HEK293 (cell line): Measurements from ENCODE around the gene MARCKSL1.

Source experiments
- CTCF ChIA-PET: fragments of 350-600 bp; formaldehyde crosslinking; extraction: SDS; loops from one replicate; lab custom pipeline; 2021; ENCODE audit warnings: antibody characterized with exemption; lab: Yijun Ruan, JAX
- POLR2A ChIA-PET: fragments of 300-600 bp; formaldehyde crosslinking; extraction: SDS; loops from one replicate; lab custom pipeline; 2020; ENCODE audit warnings: antibody characterized with exemption, inconsistent platforms; lab: Yijun Ruan, JAX
- H3K27ac ChIP-seq: fragments of 200-500 bp; sonication (Bioruptor generic); 2 replicates; pipeline ENCODE4 v1.5.1; 2014; ENCODE audit warnings: low read depth, low read length, control low read depth, inconsistent platforms; ENCODE audit errors: extremely low read depth
- H3K36me3 ChIP-seq, 2 experiments: fragments of 200-500 bp in 1 of 2; sonication (Bioruptor generic) in 1 of 2; 1 replicate in 1 of 2; 2 replicates in 1 of 2; pipeline ENCODE4 v1.5.1; 2014 to 2017; ENCODE audit warnings: inconsistent platforms in 2 of 2, low read length in 2 of 2; ENCODE audit not compliant: control insufficient read depth in 2 of 2, insufficient read depth in 1 of 2
- H3K4me1 ChIP-seq: fragments of 200-500 bp; sonication (Bioruptor generic); 2 replicates; pipeline ENCODE4 v1.5.1; 2014; ENCODE audit warnings: mild to moderate bottlenecking, low read length, inconsistent platforms; ENCODE audit not compliant: control insufficient read depth, insufficient read depth
- H3K4me3 ChIP-seq: 2 replicates; pipeline ENCODE4 v1.5.1; 2011; ENCODE audit warnings: low read depth, mild to moderate bottlenecking, control low read depth, low read length, moderate library complexity
- H3K9me3 ChIP-seq: fragments of 200-500 bp; sonication (Bioruptor generic); 2 replicates; pipeline ENCODE4 v1.5.1; 2014; ENCODE audit warnings: low read depth, low read length, inconsistent platforms; ENCODE audit not compliant: control insufficient read depth, insufficient read depth
- MEIS1 ChIP-seq: sonication (generic); formaldehyde crosslinking; IDR thresholded peaks from 2 replicates; pipeline ENCODE4 v1.8.1; 2022; ENCODE audit warnings: missing genetic modification reagents, mild to moderate bottlenecking, borderline replicate concordance
- TRIM28 ChIP-seq: IDR thresholded peaks from 2 replicates; pipeline ENCODE4 v1.6.1; 2011; ENCODE audit warnings: low read length, control low read depth, borderline replicate concordance
- ZEB2 ChIP-seq: fragments of 450-650 bp; formaldehyde crosslinking; IDR thresholded peaks from 2 replicates; pipeline ENCODE4 v1.5.1; 2016; ENCODE audit warnings: missing biosample characterization, missing genetic modification characterization
- ZFP41 ChIP-seq: fragments of 450-650 bp; formaldehyde crosslinking; IDR thresholded peaks from 2 replicates; pipeline ENCODE4 v1.5.1; 2016; ENCODE audit warnings: missing biosample characterization, missing genetic modification characterization, borderline replicate concordance
- ZNF155 ChIP-seq: fragments of 450-650 bp; formaldehyde crosslinking; IDR thresholded peaks from 2 replicates; pipeline ENCODE4 v1.5.1; 2016; ENCODE audit warnings: missing biosample characterization, missing genetic modification characterization
- ZNF174 ChIP-seq: fragments of 450-650 bp; formaldehyde crosslinking; IDR thresholded peaks from 2 replicates; pipeline ENCODE4 v1.5.0; 2017; ENCODE audit warnings: missing biosample characterization, mild to moderate bottlenecking, missing genetic modification characterization
- ZNF221 ChIP-seq: fragments of 450-650 bp; formaldehyde crosslinking; IDR thresholded peaks from 2 replicates; pipeline ENCODE4 v1.5.1; 2017; ENCODE audit warnings: missing biosample characterization, missing genetic modification characterization, borderline replicate concordance
- ZNF223 ChIP-seq: fragments of 450-650 bp; formaldehyde crosslinking; IDR thresholded peaks from 2 replicates; pipeline ENCODE4 v1.5.1; 2016; ENCODE audit warnings: missing biosample characterization, missing genetic modification characterization
- ZNF404 ChIP-seq: fragments of 450-650 bp; formaldehyde crosslinking; IDR thresholded peaks from 2 replicates; pipeline ENCODE4 v1.5.1; 2017; ENCODE audit warnings: missing biosample characterization, missing genetic modification characterization
- ZNF514 ChIP-seq: fragments of 450-650 bp; formaldehyde crosslinking; IDR thresholded peaks from 2 replicates; pipeline ENCODE4 v1.5.1; 2016; ENCODE audit warnings: missing biosample characterization, missing genetic modification characterization
- ZNF561 ChIP-seq: fragments of 450-650 bp; IDR thresholded peaks from 2 replicates; pipeline ENCODE4 v1.5.1; 2018; ENCODE audit warnings: missing biosample characterization, missing genetic modification characterization, borderline replicate concordance
- ZNF621 ChIP-seq: fragments of 450-650 bp; formaldehyde crosslinking; IDR thresholded peaks from 2 replicates; pipeline ENCODE4 v1.5.1; 2017; ENCODE audit warnings: missing biosample characterization, missing genetic modification characterization
- ZNF660 ChIP-seq: fragments of 450-650 bp; IDR thresholded peaks from 2 replicates; pipeline ENCODE4 v1.5.1; 2018; ENCODE audit warnings: missing biosample characterization, mild to moderate bottlenecking, missing genetic modification characterization
- ZNF677 ChIP-seq: fragments of 450-650 bp; IDR thresholded peaks from 2 replicates; pipeline ENCODE4 v1.5.0; 2018; ENCODE audit warnings: missing biosample characterization, mild to moderate bottlenecking, missing genetic modification characterization, moderate library complexity
- ZNF747 ChIP-seq: fragments of 450-650 bp; formaldehyde crosslinking; IDR thresholded peaks from 2 replicates; pipeline ENCODE4 v1.5.1; 2016; ENCODE audit warnings: missing biosample characterization, missing genetic modification characterization
- TF ChIP-seq, protein P1 (sequence below): fragments of 450-650 bp; formaldehyde crosslinking; IDR thresholded peaks from 2 replicates; pipeline ENCODE4 v1.5.1; 2016; ENCODE audit warnings: missing biosample characterization, missing genetic modification characterization
- TF ChIP-seq, protein P2 (sequence below): fragments of 450-650 bp; formaldehyde crosslinking; IDR thresholded peaks from 2 replicates; pipeline ENCODE4 v1.5.1; 2016; ENCODE audit warnings: missing biosample characterization, missing genetic modification characterization
- TF ChIP-seq, protein P3 (sequence below): fragments of 450-650 bp; formaldehyde crosslinking; IDR thresholded peaks from 2 replicates; pipeline ENCODE4 v1.5.1; 2016; ENCODE audit warnings: missing biosample characterization, missing genetic modification characterization
- TF ChIP-seq, protein P4 (sequence below): fragments of 450-650 bp; formaldehyde crosslinking; IDR thresholded peaks from 2 replicates; pipeline ENCODE4 v1.5.1; 2017; ENCODE audit warnings: missing biosample characterization, missing genetic modification characterization
- TF ChIP-seq, protein P5 (sequence below): fragments of 450-650 bp; formaldehyde crosslinking; IDR thresholded peaks from 2 replicates; pipeline ENCODE4; 2016; ENCODE audit warnings: missing biosample characterization, missing genetic modification characterization

Gene MARCKSL1

DNA sequence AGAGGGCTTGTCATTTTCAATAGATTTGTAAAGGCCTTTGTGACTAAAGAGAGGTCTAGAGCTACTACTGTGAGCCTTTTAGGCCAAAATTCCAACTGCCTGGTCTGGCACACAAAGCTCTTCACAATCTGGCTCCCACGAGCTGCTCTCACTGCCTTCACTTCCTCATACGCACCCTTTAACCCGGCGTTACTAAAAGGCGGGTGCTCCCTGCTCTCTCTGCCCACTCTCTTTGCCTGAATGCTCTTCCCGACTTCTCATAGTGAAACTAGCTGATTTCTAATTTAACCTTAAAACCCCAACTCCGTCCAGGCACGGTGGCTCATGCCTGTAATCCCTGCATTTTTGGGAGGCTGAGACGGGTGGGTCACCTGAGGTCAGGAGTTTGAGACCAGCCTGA, 44.0 kb upstream of the MARCKSL1 start:
- CTCF ChIA-PET: no interaction called here
- Histone ChIP-seq H3K4me3 (no peak overlapping the region), H3K36me3 (peaks cover 38 to 100% of the 10 kb centered on the region in 2 experiments), H3K4me1 (no peaks in the 10 kb centered on the region), H3K9me3 (no peaks in the 10 kb centered on the region), H3K27ac (no peak overlapping the region)
- POLR2A ChIA-PET: no interaction called here
- TF ChIP-seq ZNF747: no peak

DNA sequence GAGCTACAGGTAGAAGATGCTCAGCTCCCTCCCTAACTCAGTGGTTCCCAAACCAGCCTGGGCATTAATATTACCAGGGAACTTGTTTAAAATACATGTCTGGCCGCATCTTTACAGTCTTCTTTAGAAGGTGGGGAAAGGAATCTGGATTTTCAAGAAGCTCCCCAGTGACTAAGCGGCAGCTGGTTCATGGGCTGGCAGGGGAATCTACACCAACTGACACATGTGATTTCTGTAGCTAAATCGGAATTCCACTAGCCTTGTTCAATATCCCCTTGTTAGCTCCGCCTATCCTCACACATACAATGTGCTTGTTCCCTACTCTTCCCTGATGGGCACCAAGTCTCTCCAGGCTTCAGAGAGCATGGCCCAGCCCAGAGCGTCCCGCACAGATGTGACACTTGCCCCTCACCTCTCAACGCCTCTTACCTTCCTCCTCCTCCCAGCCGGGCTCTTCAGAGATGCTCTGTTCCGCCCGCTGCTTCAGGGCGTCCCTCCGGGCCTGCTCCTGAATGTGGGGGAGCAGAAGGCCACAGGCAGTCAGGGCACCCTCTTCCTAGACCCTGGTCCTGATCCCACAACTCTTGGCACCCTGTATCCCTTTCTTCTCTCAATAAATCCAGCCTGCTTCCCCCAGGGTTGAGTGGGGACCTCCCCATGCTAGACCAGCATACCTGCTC, 41.6 kb upstream of the MARCKSL1 start:
- H3K4me1 ChIP-seq: no peaks in the 10 kb centered on the region
- no peak overlapping the region for H3K4me3 ChIP-seq
- H3K9me3 ChIP-seq: no peaks in the 10 kb centered on the region
- peaks cover 32 to 100% of the 10 kb centered on the region in 2 experiments; a peak in 2 of 3 replicates for H3K36me3 ChIP-seq
- TF ChIP-seq ZEB2 (tag by site-specific recombination): no peak
- TF ChIP-seq, protein P1, sequence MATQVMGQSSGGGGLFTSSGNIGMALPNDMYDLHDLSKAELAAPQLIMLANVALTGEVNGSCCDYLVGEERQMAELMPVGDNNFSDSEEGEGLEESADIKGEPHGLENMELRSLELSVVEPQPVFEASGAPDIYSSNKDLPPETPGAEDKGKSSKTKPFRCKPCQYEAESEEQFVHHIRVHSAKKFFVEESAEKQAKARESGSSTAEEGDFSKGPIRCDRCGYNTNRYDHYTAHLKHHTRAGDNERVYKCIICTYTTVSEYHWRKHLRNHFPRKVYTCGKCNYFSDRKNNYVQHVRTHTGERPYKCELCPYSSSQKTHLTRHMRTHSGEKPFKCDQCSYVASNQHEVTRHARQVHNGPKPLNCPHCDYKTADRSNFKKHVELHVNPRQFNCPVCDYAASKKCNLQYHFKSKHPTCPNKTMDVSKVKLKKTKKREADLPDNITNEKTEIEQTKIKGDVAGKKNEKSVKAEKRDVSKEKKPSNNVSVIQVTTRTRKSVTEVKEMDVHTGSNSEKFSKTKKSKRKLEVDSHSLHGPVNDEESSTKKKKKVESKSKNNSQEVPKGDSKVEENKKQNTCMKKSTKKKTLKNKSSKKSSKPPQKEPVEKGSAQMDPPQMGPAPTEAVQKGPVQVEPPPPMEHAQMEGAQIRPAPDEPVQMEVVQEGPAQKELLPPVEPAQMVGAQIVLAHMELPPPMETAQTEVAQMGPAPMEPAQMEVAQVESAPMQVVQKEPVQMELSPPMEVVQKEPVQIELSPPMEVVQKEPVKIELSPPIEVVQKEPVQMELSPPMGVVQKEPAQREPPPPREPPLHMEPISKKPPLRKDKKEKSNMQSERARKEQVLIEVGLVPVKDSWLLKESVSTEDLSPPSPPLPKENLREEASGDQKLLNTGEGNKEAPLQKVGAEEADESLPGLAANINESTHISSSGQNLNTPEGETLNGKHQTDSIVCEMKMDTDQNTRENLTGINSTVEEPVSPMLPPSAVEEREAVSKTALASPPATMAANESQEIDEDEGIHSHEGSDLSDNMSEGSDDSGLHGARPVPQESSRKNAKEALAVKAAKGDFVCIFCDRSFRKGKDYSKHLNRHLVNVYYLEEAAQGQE (tag by site-specific recombination): no peak
- no peak for TF ChIP-seq ZNF174 (tag by site-specific recombination)
- no peak for TF ChIP-seq ZNF223 (tag by site-specific recombination)
- TF ChIP-seq MEIS1 (CRISPR knock-in tag): no peak
- no peak for TF ChIP-seq ZFP41
- TF ChIP-seq TRIM28: no peak
- no peak for TF ChIP-seq ZNF677
- ChIA-PET CTCF (interaction anchor here (0.6 to 1.1 kb wide), 2 partner anchors 23 to 164 kb away, joined by 3 read pairs; no protein-coding TSS in a partner anchor), POLR2A (interaction anchor here (0.6 to 3.0 kb wide), 5 partner anchors 9 to 163 kb away, joined by 3 to 10 read pairs (median 3); partner anchors contain the start of gene BSDC1)
- no peak overlapping the region for H3K27ac ChIP-seq

DNA sequence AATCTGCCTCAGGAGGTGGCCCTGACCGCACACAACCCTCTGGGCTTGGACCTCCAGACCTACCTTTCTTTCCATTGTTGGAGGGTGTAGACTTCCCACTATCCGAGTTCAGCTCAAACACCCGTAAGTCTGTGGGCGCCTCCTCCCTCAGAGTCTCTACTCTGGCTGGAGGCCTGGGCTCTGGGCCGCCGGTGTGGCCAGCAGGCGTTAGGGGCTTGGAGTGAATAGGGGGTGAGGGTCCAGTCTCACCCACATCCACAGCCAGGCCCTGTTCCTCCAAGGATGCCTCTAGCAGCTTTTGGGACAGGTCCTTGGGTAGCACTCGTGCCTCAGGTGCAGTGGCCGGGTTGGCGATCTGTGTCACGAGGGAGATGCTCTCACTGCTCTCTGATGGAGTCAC, 40.2 kb upstream of the MARCKSL1 start:
- H3K36me3 ChIP-seq: peaks cover 24 to 98% of the 10 kb centered on the region in 2 experiments; a peak in 2 of 3 replicates
- H3K27ac ChIP-seq: no peak overlapping the region
- ChIA-PET CTCF (interaction anchor here (0.7 to 1.6 kb wide), 3 partner anchors 9 to 160 kb away, joined by 3 to 5 read pairs (median 3); partner anchors contain the start of gene BSDC1), POLR2A (interaction anchor here (0.6 to 3.0 kb wide), 4 partner anchors 18 to 215 kb away, joined by 3 to 10 read pairs (median 4); partner anchors contain the start of genes BSDC1 and MARCKSL1)
- no peaks in the 10 kb centered on the region for H3K9me3 ChIP-seq
- no peaks in the 10 kb centered on the region for H3K4me1 ChIP-seq
- no peak overlapping the region for H3K4me3 ChIP-seq
- no peak for TF ChIP-seq ZNF514 (tag by site-specific recombination)
- TF ChIP-seq ZNF155 (tag by site-specific recombination): no peak
- TF ChIP-seq ZNF404 (tag by site-specific recombination): no peak
- no peak for TF ChIP-seq ZNF660 (tag by site-specific recombination)
- TF ChIP-seq, protein P2, sequence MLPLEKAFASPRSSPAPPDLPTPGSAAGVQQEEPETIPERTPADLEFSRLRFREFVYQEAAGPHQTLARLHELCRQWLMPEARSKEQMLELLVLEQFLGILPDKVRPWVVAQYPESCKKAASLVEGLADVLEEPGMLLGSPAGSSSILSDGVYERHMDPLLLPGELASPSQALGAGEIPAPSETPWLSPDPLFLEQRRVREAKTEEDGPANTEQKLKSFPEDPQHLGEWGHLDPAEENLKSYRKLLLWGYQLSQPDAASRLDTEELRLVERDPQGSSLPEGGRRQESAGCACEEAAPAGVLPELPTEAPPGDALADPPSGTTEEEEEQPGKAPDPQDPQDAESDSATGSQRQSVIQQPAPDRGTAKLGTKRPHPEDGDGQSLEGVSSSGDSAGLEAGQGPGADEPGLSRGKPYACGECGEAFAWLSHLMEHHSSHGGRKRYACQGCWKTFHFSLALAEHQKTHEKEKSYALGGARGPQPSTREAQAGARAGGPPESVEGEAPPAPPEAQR: no peak
- no peak for TF ChIP-seq ZNF221 (tag by site-specific recombination)
- TF ChIP-seq, protein P3, sequence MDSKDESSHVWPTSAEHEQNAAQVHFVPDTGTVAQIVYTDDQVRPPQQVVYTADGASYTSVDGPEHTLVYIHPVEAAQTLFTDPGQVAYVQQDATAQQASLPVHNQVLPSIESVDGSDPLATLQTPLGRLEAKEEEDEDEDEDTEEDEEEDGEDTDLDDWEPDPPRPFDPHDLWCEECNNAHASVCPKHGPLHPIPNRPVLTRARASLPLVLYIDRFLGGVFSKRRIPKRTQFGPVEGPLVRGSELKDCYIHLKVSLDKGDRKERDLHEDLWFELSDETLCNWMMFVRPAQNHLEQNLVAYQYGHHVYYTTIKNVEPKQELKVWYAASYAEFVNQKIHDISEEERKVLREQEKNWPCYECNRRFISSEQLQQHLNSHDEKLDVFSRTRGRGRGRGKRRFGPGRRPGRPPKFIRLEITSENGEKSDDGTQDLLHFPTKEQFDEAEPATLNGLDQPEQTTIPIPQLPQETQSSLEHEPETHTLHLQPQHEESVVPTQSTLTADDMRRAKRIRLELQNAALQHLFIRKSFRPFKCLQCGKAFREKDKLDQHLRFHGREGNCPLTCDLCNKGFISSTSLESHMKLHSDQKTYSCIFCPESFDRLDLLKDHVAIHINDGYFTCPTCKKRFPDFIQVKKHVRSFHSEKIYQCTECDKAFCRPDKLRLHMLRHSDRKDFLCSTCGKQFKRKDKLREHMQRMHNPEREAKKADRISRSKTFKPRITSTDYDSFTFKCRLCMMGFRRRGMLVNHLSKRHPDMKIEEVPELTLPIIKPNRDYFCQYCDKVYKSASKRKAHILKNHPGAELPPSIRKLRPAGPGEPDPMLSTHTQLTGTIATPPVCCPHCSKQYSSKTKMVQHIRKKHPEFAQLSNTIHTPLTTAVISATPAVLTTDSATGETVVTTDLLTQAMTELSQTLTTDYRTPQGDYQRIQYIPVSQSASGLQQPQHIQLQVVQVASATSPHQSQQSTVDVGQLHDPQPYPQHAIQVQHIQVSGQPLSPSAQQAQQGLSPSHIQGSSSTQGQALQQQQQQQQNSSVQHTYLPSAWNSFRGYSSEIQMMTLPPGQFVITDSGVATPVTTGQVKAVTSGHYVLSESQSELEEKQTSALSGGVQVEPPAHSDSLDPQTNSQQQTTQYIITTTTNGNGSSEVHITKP: no peak
- TF ChIP-seq, protein P4, sequence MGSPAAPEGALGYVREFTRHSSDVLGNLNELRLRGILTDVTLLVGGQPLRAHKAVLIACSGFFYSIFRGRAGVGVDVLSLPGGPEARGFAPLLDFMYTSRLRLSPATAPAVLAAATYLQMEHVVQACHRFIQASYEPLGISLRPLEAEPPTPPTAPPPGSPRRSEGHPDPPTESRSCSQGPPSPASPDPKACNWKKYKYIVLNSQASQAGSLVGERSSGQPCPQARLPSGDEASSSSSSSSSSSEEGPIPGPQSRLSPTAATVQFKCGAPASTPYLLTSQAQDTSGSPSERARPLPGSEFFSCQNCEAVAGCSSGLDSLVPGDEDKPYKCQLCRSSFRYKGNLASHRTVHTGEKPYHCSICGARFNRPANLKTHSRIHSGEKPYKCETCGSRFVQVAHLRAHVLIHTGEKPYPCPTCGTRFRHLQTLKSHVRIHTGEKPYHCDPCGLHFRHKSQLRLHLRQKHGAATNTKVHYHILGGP: no peak
- TF ChIP-seq, protein P5, sequence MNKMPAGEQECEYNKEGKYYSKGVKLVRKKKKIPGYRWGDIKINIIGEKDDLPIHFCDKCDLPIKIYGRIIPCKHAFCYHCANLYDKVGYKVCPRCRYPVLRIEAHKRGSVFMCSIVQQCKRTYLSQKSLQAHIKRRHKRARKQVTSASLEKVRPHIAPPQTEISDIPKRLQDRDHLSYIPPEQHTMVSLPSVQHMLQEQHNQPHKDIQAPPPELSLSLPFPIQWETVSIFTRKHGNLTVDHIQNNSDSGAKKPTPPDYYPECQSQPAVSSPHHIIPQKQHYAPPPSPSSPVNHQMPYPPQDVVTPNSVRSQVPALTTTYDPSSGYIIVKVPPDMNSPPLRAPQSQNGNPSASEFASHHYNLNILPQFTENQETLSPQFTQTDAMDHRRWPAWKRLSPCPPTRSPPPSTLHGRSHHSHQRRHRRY (tag by site-specific recombination): no peak
- no peak for TF ChIP-seq ZNF561
- no peak for TF ChIP-seq ZNF621
